HepG2 (cell line): ENCODE results near the gene GSS. TPM values are rescaled to one million over a fixed set of nuclear protein-coding genes. Genes with fewer than 3 reads are reported as not detected.

Experiments used
- BHLHE40 ChIP-seq: IDR thresholded peaks from 2 replicates; pipeline ENCODE4 v1.6.1; 2011; ENCODE audit warnings: low read length, improper control_type of control experiment
- HOXA3 ChIP-seq: sonication (generic); formaldehyde crosslinking; IDR thresholded peaks from 2 replicates; pipeline ENCODE4 v1.5.0; 2020; ENCODE audit warnings: missing genetic modification reagents
- MAFK ChIP-seq, 2 experiments: IDR thresholded peaks in 1 of 2; conservative IDR thresholded peaks in 1 of 2; 2 replicates each; pipeline ENCODE4 v1.6.1; 2011; ENCODE audit warnings: improper control_type of control experiment in 2 of 2, low read length in 2 of 2
- MLX ChIP-seq: IDR thresholded peaks from 2 replicates; pipeline ENCODE4 v1.6.1; 2016
- NR1H2 ChIP-seq: sonication (generic); formaldehyde crosslinking; IDR thresholded peaks from 2 replicates; pipeline ENCODE4 v1.8.1; 2022; ENCODE audit warnings: low read depth, missing genetic modification reagents, borderline replicate concordance
- POLR2AphosphoS2 ChIP-seq: IDR thresholded peaks from 2 replicates; pipeline ENCODE4 v1.6.1; 2011; ENCODE audit warnings: low read depth, low read length, improper control_type of control experiment
- ZNF530 ChIP-seq: sonication (generic); formaldehyde crosslinking; IDR thresholded peaks from 2 replicates; pipeline ENCODE4 v1.5.0; 2020; ENCODE audit warnings: low read depth, mild to moderate bottlenecking, missing genetic modification reagents
- ZNF670 ChIP-seq: sonication (generic); formaldehyde crosslinking; IDR thresholded peaks from 2 replicates; pipeline ENCODE4 v1.8.0; 2022; ENCODE audit warnings: mild to moderate bottlenecking, missing genetic modification reagents, borderline replicate concordance
- polyA plus RNA-seq, 8 experiments: library from polyadenylated mRNA; depleted of rRNA in 3 of 8; stranded (reverse) in 7 of 8; unstranded in 1 of 8; fragments of >200 nt; fragmentation: Illumina TruSeq in 4 of 8; extraction: Trizol in 4 of 8; gene quantifications; 2 replicates each; pipeline versions ENCODE4 v1.2.1 to v1.2.3, GENCODE V29; 2011 to 2016; ENCODE audit warnings: low read depth in 4 of 8, missing spikeins in 1 of 8, mixed read lengths in 1 of 8; ENCODE audit not compliant: insufficient read depth in 1 of 8
- total RNA-seq, 5 experiments: library from RNA; depleted of rRNA; stranded (reverse); fragments of >200 nt; fragmentation: Illumina TruSeq; extraction: Trizol; gene quantifications; 2 replicates each; pipeline ENCODE4 v1.2.3, GENCODE V29; 2016; ENCODE audit warnings: low read depth in 1 of 5
- TF ChIP-seq, protein P1 (sequence below): sonication (generic); formaldehyde crosslinking; IDR thresholded peaks from 2 replicates; pipeline ENCODE4 v1.4.0; 2020; ENCODE audit warnings: missing genetic modification reagents
- TF ChIP-seq, protein P2 (sequence below): IDR thresholded peaks from 2 replicates; pipeline ENCODE4 v1.6.1; 2012; ENCODE audit warnings: inconsistent platforms
- TF ChIP-seq, protein P3 (sequence below): sonication (generic); formaldehyde crosslinking; IDR thresholded peaks from 2 replicates; pipeline ENCODE4 v1.4.0; 2020; ENCODE audit warnings: missing genetic modification reagents; ENCODE audit errors: not compliant biosample characterization

The GSS gene
- total and polyA plus RNA-seq, 2 of the 13 experiments (the other 11 are each of a cell fraction or from before 2014, with no cell fraction given) = 80.1 to 102 TPM

- TF ChIP-seq, protein P1, sequence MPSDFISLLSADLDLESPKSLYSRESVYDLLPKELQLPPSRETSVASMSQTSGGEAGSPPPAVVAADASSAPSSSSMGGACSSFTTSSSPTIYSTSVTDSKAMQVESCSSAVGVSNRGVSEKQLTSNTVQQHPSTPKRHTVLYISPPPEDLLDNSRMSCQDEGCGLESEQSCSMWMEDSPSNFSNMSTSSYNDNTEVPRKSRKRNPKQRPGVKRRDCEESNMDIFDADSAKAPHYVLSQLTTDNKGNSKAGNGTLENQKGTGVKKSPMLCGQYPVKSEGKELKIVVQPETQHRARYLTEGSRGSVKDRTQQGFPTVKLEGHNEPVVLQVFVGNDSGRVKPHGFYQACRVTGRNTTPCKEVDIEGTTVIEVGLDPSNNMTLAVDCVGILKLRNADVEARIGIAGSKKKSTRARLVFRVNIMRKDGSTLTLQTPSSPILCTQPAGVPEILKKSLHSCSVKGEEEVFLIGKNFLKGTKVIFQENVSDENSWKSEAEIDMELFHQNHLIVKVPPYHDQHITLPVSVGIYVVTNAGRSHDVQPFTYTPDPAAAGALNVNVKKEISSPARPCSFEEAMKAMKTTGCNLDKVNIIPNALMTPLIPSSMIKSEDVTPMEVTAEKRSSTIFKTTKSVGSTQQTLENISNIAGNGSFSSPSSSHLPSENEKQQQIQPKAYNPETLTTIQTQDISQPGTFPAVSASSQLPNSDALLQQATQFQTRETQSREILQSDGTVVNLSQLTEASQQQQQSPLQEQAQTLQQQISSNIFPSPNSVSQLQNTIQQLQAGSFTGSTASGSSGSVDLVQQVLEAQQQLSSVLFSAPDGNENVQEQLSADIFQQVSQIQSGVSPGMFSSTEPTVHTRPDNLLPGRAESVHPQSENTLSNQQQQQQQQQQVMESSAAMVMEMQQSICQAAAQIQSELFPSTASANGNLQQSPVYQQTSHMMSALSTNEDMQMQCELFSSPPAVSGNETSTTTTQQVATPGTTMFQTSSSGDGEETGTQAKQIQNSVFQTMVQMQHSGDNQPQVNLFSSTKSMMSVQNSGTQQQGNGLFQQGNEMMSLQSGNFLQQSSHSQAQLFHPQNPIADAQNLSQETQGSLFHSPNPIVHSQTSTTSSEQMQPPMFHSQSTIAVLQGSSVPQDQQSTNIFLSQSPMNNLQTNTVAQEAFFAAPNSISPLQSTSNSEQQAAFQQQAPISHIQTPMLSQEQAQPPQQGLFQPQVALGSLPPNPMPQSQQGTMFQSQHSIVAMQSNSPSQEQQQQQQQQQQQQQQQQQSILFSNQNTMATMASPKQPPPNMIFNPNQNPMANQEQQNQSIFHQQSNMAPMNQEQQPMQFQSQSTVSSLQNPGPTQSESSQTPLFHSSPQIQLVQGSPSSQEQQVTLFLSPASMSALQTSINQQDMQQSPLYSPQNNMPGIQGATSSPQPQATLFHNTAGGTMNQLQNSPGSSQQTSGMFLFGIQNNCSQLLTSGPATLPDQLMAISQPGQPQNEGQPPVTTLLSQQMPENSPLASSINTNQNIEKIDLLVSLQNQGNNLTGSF (CRISPR knock-in tag) = no peak
- TF ChIP-seq NR1H2 (CRISPR knock-in tag) (no peak), MAFK (conservative IDR thresholded peaks at IDR 0.05 in 1 of 2, IDR thresholded peaks at IDR 0.05 in 1 of 2; ENCODE audit: low read length in 2 of 2) (peak; percentile 57 to 60), BHLHE40 (0 out of 2 replicates have a peak, but pooled peaks have one; percentile 45), POLR2AphosphoS2 (no peak), ZNF670 (CRISPR knock-in tag) (no peak), MLX (CRISPR knock-in tag) (no peak), HOXA3 (0 out of 2 replicates have a peak, but pooled peaks have one; percentile 24), ZNF530 (CRISPR knock-in tag) (no peak)
- TF ChIP-seq, protein P2, sequence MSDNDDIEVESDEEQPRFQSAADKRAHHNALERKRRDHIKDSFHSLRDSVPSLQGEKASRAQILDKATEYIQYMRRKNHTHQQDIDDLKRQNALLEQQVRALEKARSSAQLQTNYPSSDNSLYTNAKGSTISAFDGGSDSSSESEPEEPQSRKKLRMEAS = peak; percentile 54
- TF ChIP-seq, protein P3, sequence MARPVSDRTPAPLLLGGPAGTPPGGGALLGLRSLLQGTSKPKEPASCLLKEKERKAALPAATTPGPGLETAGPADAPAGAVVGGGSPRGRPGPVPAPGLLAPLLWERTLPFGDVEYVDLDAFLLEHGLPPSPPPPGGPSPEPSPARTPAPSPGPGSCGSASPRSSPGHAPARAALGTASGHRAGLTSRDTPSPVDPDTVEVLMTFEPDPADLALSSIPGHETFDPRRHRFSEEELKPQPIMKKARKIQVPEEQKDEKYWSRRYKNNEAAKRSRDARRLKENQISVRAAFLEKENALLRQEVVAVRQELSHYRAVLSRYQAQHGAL (CRISPR knock-in tag) = no peak
Measured at GRCh38 chr20:34977365-34978091, 21.9 kb upstream of the GSS start (continued).
